ENCODE results near the gene DDX31. TPM values are rescaled to one million over a fixed set of nuclear protein-coding genes. Genes with fewer than 3 reads are reported as not detected.
A peak's percentile ranks its signal among the peaks of the same experiment; 100 is the strongest.

The DDX31 gene
- total RNA-seq, 1 donor from 2014 or later: 15.8 TPM

DNA sequence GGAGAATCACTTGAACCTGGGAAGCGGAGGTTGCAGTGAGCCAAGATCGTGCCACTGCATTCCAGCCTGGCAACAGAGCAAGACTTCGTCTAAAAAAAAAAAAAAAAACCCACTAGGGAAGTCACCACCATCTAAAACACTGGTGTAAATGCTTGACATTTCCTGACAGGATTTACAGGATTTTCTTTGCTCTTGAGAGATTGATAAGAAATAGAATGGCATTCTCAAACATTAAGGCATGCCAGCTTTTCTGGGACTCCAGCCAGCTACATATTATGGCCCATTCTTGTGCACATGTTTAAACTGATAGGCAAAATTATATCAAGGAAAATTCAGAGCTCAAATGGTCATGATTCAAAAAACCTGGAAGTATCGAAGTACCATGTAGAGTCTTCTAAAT lies 29.2 kb upstream of the DDX31 start:
- FAIRE-seq (no peak), DNase-seq (ENCODE audit: low read depth) (peak; percentile 1)
- H3K27me3 ChIP-seq (ENCODE audit: control insufficient read depth, insufficient read depth, low read length): no peaks in the 10 kb centered on the region
- H3K4me3 ChIP-seq (ENCODE audit: low read depth, low read length): no peak overlapping the region
- no peaks in the 10 kb centered on the region for H3K36me3 ChIP-seq (ENCODE audit: control insufficient read depth, insufficient read depth, low read length)
- TF ChIP-seq, protein P1, sequence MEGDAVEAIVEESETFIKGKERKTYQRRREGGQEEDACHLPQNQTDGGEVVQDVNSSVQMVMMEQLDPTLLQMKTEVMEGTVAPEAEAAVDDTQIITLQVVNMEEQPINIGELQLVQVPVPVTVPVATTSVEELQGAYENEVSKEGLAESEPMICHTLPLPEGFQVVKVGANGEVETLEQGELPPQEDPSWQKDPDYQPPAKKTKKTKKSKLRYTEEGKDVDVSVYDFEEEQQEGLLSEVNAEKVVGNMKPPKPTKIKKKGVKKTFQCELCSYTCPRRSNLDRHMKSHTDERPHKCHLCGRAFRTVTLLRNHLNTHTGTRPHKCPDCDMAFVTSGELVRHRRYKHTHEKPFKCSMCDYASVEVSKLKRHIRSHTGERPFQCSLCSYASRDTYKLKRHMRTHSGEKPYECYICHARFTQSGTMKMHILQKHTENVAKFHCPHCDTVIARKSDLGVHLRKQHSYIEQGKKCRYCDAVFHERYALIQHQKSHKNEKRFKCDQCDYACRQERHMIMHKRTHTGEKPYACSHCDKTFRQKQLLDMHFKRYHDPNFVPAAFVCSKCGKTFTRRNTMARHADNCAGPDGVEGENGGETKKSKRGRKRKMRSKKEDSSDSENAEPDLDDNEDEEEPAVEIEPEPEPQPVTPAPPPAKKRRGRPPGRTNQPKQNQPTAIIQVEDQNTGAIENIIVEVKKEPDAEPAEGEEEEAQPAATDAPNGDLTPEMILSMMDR (IDR thresholded peaks at IDR 0.05; ENCODE audit: insufficient read depth, low read length, severe bottlenecking): no peak

- no peak overlapping the region for H3K4me3 ChIP-seq (ENCODE audit: low read depth, low read length)
- DNase-seq (ENCODE audit: low read depth): no peak
- H3K27me3 ChIP-seq (ENCODE audit: control insufficient read depth, insufficient read depth, low read length): no peaks in the 10 kb centered on the region
- H3K36me3 ChIP-seq (ENCODE audit: control insufficient read depth, insufficient read depth, low read length): no peaks in the 10 kb centered on the region
- FAIRE-seq: no peak
- TF ChIP-seq, protein P1 (IDR thresholded peaks at IDR 0.05; ENCODE audit: insufficient read depth, low read length, severe bottlenecking): no peak
Measured at GRCh38 chr9:132697230-132697629, 27.4 kb upstream of the DDX31 start.

DNA sequence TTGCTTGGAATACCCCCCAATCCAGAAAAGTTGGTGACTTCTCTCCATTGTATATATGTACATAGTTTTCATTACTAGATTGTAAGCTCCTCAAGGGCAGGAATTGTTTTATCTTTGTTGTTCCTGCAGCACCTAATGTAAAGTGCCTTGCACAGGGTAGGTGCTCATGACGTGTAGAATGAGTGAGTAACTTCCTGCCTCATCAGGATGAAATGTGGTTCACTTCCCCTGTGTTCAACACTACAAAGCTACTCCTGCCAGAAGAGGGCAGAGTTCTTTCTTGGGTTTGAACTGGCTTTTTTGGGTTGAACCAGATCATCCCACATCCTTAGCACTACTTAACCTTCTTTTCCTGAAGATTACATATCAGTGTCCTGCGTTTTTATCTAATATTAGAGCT lies 24.4 kb upstream of the DDX31 start:
- Histone ChIP-seq H3K4me3 (ENCODE audit: low read depth, low read length) (no peak overlapping the region), H3K27me3 (ENCODE audit: control insufficient read depth, insufficient read depth, low read length) (no peaks in the 10 kb centered on the region), H3K36me3 (ENCODE audit: control insufficient read depth, insufficient read depth, low read length) (peaks cover 4% of the 10 kb centered on the region)
- TF ChIP-seq, protein P1 (IDR thresholded peaks at IDR 0.05; ENCODE audit: insufficient read depth, low read length, severe bottlenecking): peak; percentile 14
- no peak for FAIRE-seq
- peak; percentile 49 for DNase-seq (ENCODE audit: low read depth)

- TF ChIP-seq, protein P1 (IDR thresholded peaks at IDR 0.05; ENCODE audit: insufficient read depth, low read length, severe bottlenecking): no peak
- Histone ChIP-seq H3K36me3 (ENCODE audit: control insufficient read depth, insufficient read depth, low read length) (peaks cover 15% of the 10 kb centered on the region), H3K4me3 (ENCODE audit: low read depth, low read length) (no peak overlapping the region), H3K27me3 (ENCODE audit: control insufficient read depth, insufficient read depth, low read length) (no peaks in the 10 kb centered on the region)
- DNase-seq (ENCODE audit: low read depth): no peak
- FAIRE-seq: no peak
Measured at GRCh38 chr9:132690696-132691095, 20.9 kb upstream of the DDX31 start.

DNA sequence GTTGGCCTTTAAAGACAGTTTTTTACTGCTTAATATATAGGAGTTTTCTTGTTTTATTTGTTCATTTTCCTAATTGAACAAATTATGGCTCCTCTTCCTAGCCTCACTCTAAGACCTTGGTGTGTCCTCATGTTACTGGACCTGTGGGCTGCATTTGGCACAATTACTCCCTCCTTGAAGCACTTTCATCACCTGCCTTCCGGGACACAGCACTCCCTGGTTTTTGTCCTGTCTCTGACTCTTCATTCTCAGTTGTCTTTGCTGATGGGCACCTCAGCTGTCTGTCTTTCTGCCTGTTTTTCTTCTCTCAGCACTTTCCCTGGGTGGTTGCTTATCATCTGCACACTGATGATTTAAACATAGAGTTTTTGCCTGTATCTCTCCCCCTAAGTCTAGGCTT lies 14.1 kb upstream of the DDX31 start:
- Histone ChIP-seq H3K36me3 (ENCODE audit: control insufficient read depth, insufficient read depth, low read length) (peaks cover 17% of the 10 kb centered on the region), H3K27me3 (ENCODE audit: control insufficient read depth, insufficient read depth, low read length) (no peaks in the 10 kb centered on the region), H3K4me3 (ENCODE audit: low read depth, low read length) (no peak overlapping the region)
- DNase-seq (ENCODE audit: low read depth) (no peak), FAIRE-seq (no peak)
- TF ChIP-seq, protein P1 (IDR thresholded peaks at IDR 0.05; ENCODE audit: insufficient read depth, low read length, severe bottlenecking): no peak

DNA sequence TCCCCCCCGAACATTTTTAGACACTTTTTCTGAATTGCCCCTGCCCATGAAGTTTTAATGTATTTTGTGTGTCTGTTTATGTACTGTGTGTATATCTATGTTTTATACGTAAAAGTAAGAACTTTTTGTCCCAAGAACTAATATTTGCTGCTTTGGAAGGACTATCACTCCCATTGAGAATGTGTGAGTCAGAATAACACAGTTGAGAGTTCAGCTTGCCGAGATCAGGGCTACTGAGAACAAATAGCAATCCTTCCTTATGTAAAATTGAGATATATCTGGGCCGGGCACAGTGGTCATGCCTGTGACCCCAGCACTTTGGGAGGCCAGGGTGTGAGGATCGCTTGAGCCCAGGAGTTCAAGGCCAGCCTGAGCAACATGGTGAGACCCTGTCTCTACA lies 11.8 kb upstream of the DDX31 start:
- TF ChIP-seq, protein P1 (IDR thresholded peaks at IDR 0.05; ENCODE audit: insufficient read depth, low read length, severe bottlenecking): no peak
- no peak for DNase-seq (ENCODE audit: low read depth)
- H3K4me3 ChIP-seq (ENCODE audit: low read depth, low read length): no peak overlapping the region
- peaks cover 22% of the 10 kb centered on the region for H3K36me3 ChIP-seq (ENCODE audit: control insufficient read depth, insufficient read depth, low read length)
- no peak for FAIRE-seq
- no peaks in the 10 kb centered on the region for H3K27me3 ChIP-seq (ENCODE audit: control insufficient read depth, insufficient read depth, low read length)
